Transverse colon (tissue), 4 donors: ENCODE results near the gene LCE5A.

Source experiments
- EP300 ChIP-seq: sonication (generic); formaldehyde crosslinking; IDR thresholded peaks from one replicate; pipeline ENCODE4 v1.6.1; 2017; ENCODE audit warnings: antibody characterized with exemption, low read depth
- POLR2AphosphoS5 ChIP-seq, 3 donors: sonication (generic); formaldehyde crosslinking; IDR thresholded peaks; one replicate each; pipeline ENCODE4 v1.6.1; 2016; ENCODE audit warnings: antibody characterized with exemption in 3 of 3
- TF ChIP-seq, protein P1 (sequence below), 5 experiments: fragments of 200-600 bp in 3 of 5; fragments of 450-650 bp in 2 of 5; sonication (generic) in 3 of 5; IDR thresholded peaks; 1 replicate in 2 of 5; 2 replicates in 3 of 5; pipeline ENCODE4 v1.5.1; 2016 to 2017; ENCODE audit warnings: antibody characterized with exemption in 5 of 5, inconsistent platforms in 3 of 5, mild to moderate bottlenecking in 2 of 5, moderate library complexity in 1 of 5

DNA sequence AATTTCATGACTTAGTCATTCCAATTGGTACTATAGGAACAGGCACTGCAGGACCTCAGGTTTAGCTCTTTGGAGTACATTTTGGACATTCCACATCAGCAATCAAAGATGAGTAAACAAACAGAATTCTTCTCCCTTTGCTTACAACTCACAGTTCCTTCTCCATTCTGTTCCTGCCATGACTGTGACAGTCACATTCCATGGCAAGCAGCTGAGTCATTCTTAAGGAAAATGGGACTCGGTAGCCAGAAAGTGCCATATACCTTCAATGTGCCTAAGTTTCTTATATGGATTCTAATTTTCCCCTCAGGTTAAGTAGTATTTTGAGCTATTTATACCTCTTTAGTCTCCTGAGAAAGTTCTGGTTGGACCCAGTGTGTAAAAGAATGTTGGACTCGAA, 29.3 kb downstream of the LCE5A start:
- TF ChIP-seq EP300 (no peak), POLR2AphosphoS5 (IDR thresholded peaks at IDR 0.05) (no peak)
- TF ChIP-seq, protein P1, sequence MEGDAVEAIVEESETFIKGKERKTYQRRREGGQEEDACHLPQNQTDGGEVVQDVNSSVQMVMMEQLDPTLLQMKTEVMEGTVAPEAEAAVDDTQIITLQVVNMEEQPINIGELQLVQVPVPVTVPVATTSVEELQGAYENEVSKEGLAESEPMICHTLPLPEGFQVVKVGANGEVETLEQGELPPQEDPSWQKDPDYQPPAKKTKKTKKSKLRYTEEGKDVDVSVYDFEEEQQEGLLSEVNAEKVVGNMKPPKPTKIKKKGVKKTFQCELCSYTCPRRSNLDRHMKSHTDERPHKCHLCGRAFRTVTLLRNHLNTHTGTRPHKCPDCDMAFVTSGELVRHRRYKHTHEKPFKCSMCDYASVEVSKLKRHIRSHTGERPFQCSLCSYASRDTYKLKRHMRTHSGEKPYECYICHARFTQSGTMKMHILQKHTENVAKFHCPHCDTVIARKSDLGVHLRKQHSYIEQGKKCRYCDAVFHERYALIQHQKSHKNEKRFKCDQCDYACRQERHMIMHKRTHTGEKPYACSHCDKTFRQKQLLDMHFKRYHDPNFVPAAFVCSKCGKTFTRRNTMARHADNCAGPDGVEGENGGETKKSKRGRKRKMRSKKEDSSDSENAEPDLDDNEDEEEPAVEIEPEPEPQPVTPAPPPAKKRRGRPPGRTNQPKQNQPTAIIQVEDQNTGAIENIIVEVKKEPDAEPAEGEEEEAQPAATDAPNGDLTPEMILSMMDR (IDR thresholded peaks at IDR 0.05), result no peak
